Midbrain (tissue), 1 donor: Measurements from ENCODE around the gene POM121C.
"Not testable (repeated sequence)": the region's sequence is repeated elsewhere in the genome, so short reads cannot be mapped to it uniquely, and the experiment has no call there.

Experiments used
- DNase-seq: peaks from one replicate; lab custom pipeline; 2025; lab: John Stamatoyannopoulos, UW

POM121C gene

GRCh38 chr7:75423481-75423880 is 62.6 kb downstream of the POM121C start:
- DNase-seq, result not testable (repeated sequence)

DNA sequence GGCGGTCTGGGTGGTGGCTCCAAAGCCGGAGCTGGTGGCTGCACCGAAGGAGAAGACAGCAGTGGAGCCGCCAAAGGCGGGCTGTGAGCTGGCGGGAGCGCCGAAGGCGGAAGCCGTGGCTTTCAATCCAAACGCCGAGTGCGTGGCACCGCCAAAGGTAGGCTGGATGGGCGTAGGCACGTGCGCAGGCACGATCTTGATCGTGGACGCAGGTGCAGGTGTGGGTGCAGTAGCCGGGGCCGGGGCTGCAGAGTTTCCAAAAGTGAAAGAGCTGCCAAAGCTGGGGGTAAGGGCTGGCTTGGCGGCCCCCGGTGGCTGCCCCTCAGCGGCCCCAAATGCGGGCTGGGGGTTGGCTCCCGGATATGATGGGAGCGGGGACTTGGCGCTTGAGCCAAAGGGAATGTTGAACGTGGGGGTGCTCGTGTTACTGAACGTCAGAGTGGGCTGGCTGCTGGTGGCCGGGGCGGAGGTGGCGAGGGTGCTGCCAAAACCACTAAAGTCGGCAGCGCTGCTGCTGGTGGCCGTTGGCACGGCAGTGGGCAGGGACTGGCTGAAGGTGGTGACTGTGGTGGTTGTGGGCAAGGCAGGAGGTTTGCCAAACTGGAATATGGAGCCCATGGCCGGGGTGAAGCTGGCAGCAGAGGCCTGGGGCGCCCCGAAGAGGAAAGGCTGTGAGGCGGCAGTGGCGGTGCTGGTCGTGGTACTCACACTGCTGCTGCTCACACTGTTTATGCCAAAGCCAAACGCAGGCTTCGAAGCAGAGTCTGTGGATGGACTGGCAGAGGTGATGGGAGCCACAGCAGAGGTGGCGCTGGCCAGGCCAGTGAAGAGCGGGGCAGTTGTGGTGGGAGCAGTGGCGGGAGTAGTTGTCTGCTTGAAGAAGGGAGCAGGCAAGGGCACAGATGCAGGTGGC is 64.0 kb downstream of the POM121C start:
- not testable (repeated sequence) for DNase-seq

GRCh38 chr7:75420152-75420551 is 65.9 kb downstream of the POM121C start:
- not testable (repeated sequence) for DNase-seq

GRCh38 chr7:75419693-75420092 is 66.4 kb downstream of the POM121C start:
- peak; percentile 8 for DNase-seq

DNA sequence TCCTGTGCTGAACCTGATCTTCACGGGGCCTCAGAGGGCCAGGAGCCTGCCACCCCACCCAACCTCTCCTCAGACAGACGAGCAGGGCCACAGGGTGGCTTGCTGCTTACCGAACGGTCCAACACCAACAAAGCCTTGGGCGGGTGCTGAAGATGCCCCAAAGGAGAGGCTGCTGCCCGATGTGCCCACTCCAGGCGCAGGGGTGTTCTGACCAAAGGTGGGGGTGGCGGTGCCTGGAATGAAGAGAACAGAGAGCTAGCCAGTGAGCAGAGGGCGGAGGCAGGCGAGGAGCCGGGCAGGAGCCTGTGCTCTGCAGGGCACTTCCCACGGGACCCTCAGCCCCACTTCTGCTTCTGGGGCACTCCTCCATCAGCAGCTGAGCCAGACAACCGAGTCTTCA is 66.9 kb downstream of the POM121C start:
- DNase-seq, result not testable (repeated sequence)

GRCh38 chr7:75418292-75418858 is 67.7 kb downstream of the POM121C start:
- not testable (repeated sequence) for DNase-seq

DNA sequence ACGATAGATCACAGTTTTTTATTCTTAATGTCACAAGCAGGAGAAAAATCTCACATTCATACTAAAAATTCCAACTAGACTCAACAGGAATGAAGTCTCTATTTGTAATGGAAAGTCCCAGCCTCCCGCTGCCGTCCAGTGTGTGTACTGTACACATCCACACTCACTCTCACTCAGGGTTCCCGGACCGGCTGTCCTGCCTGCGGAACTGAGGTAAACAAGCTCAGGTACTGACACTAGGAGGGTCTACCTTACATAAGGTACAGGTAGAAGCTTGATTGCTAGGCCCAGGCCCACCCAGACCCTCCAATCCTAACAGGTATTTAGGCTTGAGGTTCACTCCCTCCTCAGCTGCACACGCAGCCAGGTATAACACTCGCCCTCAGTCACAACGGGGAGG is 69.3 kb downstream of the POM121C start:
- not testable (repeated sequence) for DNase-seq

- not testable (repeated sequence) for DNase-seq
Observed at GRCh38 chr7:75415829-75416373, 70.2 kb downstream of the POM121C start.

DNA sequence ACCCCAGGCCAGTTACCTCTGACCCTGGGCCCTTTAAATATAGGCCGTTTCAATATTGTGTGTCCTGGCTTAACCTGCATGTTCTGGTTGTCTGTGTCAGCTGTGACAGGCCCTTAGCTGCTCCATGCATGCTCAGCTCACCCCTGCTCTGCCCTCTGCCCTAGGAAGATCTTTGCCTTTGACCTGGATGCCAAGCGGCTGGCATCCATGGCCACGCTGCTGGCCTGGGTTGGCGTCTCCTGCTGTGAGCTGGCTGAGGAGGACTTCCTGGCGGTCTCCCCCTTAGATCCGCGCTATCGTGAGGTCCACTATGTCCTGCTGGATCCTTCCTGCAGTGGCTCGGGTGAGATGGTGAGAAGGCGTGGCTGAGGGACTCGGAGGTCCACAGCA is 70.7 kb downstream of the POM121C start:
- DNase-seq, result not testable (repeated sequence)

- not testable (repeated sequence) for DNase-seq
Observed at GRCh38 chr7:75414708-75415427, 71.2 kb downstream of the POM121C start.

- not testable (repeated sequence) for DNase-seq
Observed at GRCh38 chr7:75414204-75414603, 71.9 kb downstream of the POM121C start.

DNA sequence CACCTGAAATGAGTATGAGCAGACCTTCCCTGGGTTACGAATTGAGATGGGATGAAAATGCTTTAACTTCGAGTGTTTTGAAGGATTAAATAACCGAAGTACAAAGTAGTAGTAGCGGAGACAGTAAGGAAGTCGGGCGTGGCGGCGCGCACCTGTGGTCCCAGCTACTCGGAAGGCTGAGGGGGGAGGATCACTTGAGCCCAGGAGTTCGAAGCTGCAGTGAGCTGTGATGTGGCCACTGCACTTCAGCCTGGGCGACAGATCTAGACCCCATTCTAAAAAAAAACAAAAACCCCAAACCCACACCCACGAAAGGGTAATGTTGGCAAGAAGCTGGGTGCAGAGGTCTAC is 75.3 kb downstream of the POM121C start:
- DNase-seq, result not testable (repeated sequence)

GRCh38 chr7:75409880-75410822 is 75.9 kb downstream of the POM121C start:
- DNase-seq, result not testable (repeated sequence)

DNA sequence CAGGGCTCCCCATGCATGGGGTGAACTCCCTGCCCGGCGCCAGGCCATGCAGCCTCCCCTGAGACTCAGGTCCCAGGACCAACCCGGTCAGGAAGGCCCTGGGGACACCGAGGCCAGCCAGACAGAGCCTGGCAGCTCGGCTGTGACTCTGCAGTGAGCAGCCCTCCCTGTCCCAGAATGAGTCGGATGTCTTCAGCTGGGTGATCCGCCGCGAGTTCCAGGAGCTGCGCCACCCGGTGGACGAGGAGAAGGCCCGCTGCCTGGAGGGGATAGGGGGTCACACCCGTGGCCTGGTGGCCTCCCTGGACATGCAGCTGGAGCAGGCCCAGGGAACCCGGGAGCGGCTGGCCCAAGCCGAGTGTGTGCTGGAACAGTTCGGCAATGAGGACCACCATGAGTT is 81.4 kb downstream of the POM121C start:
- not testable (repeated sequence) for DNase-seq

GRCh38 chr7:75403455-75404443 is 82.3 kb downstream of the POM121C start:
- DNase-seq, result not testable (repeated sequence)

GRCh38 chr7:75400575-75400974 is 85.5 kb downstream of the POM121C start:
- not testable (repeated sequence) for DNase-seq

DNA sequence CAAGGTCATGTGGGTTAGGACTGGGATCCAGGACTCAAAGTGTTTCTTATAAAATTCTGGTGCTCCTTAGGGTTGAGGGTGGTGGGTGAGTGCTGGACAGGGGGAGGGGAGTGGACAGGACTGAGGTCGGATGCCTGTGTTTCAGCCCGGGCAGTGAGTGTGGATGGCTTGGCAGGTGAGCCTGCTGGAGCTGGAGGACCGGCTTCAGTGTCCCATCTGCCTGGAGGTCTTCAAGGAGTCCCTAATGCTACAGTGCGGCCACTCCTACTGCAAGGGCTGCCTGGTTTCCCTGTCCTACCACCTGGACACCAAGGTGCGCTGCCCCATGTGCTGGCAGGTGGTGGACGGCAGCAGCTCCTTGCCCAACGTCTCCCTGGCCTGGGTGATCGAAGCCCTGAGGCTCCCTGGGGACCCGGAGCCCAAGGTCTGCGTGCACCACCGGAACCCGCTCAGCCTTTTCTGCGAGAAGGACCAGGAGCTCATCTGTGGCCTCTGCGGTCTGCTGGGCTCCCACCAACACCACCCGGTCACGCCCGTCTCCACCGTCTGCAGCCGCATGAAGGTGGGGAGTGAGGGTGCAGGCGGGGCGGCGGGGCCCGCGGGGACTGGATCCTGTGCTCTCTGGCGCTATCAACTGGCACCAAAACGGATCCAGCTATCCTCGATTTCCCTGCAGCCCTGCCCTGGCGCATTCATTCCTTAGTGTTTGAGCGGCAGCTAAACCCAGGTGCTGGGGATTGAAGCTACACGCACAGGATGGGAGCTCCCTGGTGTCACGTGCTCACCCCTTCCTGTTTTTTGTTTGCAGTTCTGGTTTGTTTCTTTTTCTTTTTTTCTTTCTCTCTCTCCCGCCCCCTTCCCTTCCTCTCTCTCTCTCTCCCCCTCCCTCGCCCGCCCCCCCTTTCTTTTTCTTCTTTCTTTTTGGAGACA is 87.1 kb downstream of the POM121C start:
- DNase-seq, result not testable (repeated sequence)

DNA sequence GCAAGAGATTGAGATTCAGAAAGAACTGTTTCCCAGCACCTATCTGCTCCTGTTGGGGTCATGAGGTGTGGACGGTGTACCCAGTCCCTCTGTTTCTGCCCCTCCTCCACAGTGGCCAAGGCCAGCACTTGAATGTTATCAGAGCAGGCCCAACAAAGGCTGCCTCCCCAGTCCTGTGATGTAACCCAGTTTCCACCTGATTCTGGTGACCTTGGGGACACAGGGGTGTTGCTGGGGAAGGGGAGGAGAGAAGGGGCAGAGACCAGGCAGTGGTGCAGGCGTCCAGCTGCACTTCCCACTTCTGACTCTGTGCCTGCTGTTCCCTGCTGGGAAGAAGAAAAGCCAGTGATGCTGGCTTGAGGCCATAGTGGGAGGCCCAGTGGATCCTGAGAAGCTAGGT is 88.2 kb downstream of the POM121C start:
- not testable (repeated sequence) for DNase-seq

- not testable (repeated sequence) for DNase-seq
Observed at GRCh38 chr7:75395329-75395728, 90.8 kb downstream of the POM121C start, which contains the start of gene TRIM73. Gene TRIM73, plus strand, starts transcription at chr7:75395629. Its CDS starts 3,305 bp downstream, at chr7:75398934.
